HS-5 (cell line): ENCODE data around the gene PEX11G.
"Not testable (repeated sequence)": the region's sequence is repeated elsewhere in the genome, so short reads cannot be mapped to it uniquely, and the experiment has no call there.

Source experiments
- DNase-seq: peaks from one replicate; pipeline ENCODE4 v3.0.0-alpha.2; 2012; ENCODE audit warnings: low read depth

Gene PEX11G

GRCh38 chr19:7467009-7467989 lies 21.5 kb downstream of the PEX11G start:
- no peak for DNase-seq

- no peak for DNase-seq
Observed at GRCh38 chr19:7463575-7463974, 25.3 kb downstream of the PEX11G start.

- DNase-seq = no peak
Observed at GRCh38 chr19:7461841-7462629, 26.8 kb downstream of the PEX11G start.

GRCh38 chr19:7460562-7460966 lies 28.3 kb downstream of the PEX11G start:
- no peak for DNase-seq

GRCh38 chr19:7459773-7460172 lies 29.1 kb downstream of the PEX11G start:
- DNase-seq = no peak

- no peak for DNase-seq
Observed at GRCh38 chr19:7458675-7459074, 30.2 kb downstream of the PEX11G start.

- DNase-seq = no peak
Observed at GRCh38 chr19:7456964-7457541, 31.8 kb downstream of the PEX11G start.

GRCh38 chr19:7455600-7456296 lies 33.1 kb downstream of the PEX11G start:
- DNase-seq = no peak

GRCh38 chr19:7454998-7455397 lies 33.8 kb downstream of the PEX11G start:
- DNase-seq = no peak

GRCh38 chr19:7450243-7451223 lies 38.3 kb downstream of the PEX11G start:
- no peak for DNase-seq

- DNase-seq = not testable (repeated sequence)
Observed at GRCh38 chr19:7449391-7450070, 39.3 kb downstream of the PEX11G start.

- DNase-seq = no peak
Observed at GRCh38 chr19:7447648-7448047, 41.2 kb downstream of the PEX11G start.

GRCh38 chr19:7445104-7445503 lies 43.7 kb downstream of the PEX11G start:
- DNase-seq = no peak

- no peak for DNase-seq
Observed at GRCh38 chr19:7444042-7444441, 44.8 kb downstream of the PEX11G start.

- no peak for DNase-seq
Observed at GRCh38 chr19:7442423-7442822, 46.4 kb downstream of the PEX11G start.

- DNase-seq = no peak
Observed at GRCh38 chr19:7441468-7442146, 47.2 kb downstream of the PEX11G start.

- DNase-seq = no peak
Observed at GRCh38 chr19:7440188-7440975, 48.5 kb downstream of the PEX11G start.

- DNase-seq = no peak
Observed at GRCh38 chr19:7435586-7435985, 53.2 kb downstream of the PEX11G start.

- DNase-seq = no peak
Observed at GRCh38 chr19:7434391-7434790, 54.4 kb downstream of the PEX11G start.
